ENCODE data around the gene HOXC9. TPM values are rescaled to one million over a fixed set of nuclear protein-coding genes. Genes with fewer than 3 reads are reported as not detected.

HOXC9 gene
- total and polyA plus RNA-seq, 9 of the 15 experiments (the other 6 are each of a cell fraction or from before 2014, with no cell fraction given) = 1.1 to 10.5 (median 9.3) TPM

- TF ChIP-seq, protein P1, sequence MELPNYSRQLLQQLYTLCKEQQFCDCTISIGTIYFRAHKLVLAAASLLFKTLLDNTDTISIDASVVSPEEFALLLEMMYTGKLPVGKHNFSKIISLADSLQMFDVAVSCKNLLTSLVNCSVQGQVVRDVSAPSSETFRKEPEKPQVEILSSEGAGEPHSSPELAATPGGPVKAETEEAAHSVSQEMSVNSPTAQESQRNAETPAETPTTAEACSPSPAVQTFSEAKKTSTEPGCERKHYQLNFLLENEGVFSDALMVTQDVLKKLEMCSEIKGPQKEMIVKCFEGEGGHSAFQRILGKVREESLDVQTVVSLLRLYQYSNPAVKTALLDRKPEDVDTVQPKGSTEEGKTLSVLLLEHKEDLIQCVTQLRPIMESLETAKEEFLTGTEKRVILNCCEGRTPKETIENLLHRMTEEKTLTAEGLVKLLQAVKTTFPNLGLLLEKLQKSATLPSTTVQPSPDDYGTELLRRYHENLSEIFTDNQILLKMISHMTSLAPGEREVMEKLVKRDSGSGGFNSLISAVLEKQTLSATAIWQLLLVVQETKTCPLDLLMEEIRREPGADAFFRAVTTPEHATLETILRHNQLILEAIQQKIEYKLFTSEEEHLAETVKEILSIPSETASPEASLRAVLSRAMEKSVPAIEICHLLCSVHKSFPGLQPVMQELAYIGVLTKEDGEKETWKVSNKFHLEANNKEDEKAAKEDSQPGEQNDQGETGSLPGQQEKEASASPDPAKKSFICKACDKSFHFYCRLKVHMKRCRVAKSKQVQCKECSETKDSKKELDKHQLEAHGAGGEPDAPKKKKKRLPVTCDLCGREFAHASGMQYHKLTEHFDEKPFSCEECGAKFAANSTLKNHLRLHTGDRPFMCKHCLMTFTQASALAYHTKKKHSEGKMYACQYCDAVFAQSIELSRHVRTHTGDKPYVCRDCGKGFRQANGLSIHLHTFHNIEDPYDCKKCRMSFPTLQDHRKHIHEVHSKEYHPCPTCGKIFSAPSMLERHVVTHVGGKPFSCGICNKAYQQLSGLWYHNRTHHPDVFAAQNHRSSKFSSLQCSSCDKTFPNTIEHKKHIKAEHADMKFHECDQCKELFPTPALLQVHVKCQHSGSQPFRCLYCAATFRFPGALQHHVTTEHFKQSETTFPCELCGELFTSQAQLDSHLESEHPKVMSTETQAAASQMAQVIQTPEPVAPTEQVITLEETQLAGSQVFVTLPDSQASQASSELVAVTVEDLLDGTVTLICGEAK (IDR thresholded peaks at IDR 0.05) = no peak
- TF ChIP-seq, protein P1 (CRISPR knock-in tag; IDR thresholded peaks at IDR 0.05) = no peak
- TF ChIP-seq ZNF444 (CRISPR knock-in tag; IDR thresholded peaks at IDR 0.05) (peak; percentile 81), CCNT2 (IDR thresholded peaks at IDR 0.05; ENCODE audit: borderline replicate concordance, extremely low read depth, insufficient read length, low read depth, low read length) (peak; percentile 40), TEAD4 (IDR thresholded peaks at IDR 0.05; ENCODE audit: low read length) (no peak), TEAD4 (CRISPR knock-in tag; IDR thresholded peaks at IDR 0.05; ENCODE audit: borderline replicate concordance) (no peak), MLLT1 (IDR thresholded peaks at IDR 0.05) (0 out of 4 replicates have a peak, but pooled peaks of 1 of the 2 experiments have one; percentile 6), NCOR1 (IDR thresholded peaks at IDR 0.05) (no peak), THAP12 (CRISPR knock-in tag; IDR thresholded peaks at IDR 0.05) (0 out of 2 replicates have a peak, but pooled peaks have one; percentile 46), FIP1L1 (IDR thresholded peaks at IDR 0.05; ENCODE audit: low read depth, low read length, poor library complexity, severe bottlenecking) (peak; percentile 73), BCOR (IDR thresholded peaks at IDR 0.05) (peak; percentile 41; the same call in 1 of the 2 replicates), NRF1 (conservative IDR thresholded peaks at IDR 0.05 in 1 of 2, IDR thresholded peaks at IDR 0.05 in 1 of 2) (peak in 1 of 2 experiments; percentile 25; a peak in 1 of 4 replicates), KAT2B (IDR thresholded peaks at IDR 0.05; ENCODE audit: low read depth, low read length) (no peak), EGR1 (conservative IDR thresholded peaks at IDR 0.05) (peak; percentile 63)
Observed at GRCh38 chr12:53994264-53995001, 5.5 kb upstream of the HOXC9 start (continued).
